ENCODE data around the gene GALT.

GALT gene

GRCh38 chr9:34646211-34647083 is at the start of gene GALT:
Gene GALT, plus strand, starts transcription at chr9:34646675. Its CDS starts 30 bp downstream, at chr9:34646705.
- peak; percentile 15 to 92 (median 78) for DNase-seq

GRCh38 chr9:34599546-34599945 is 46.9 kb upstream of the GALT start:
- no peak for DNase-seq

- DNase-seq: no peak
These were observed 45.6 kb upstream of the GALT start for GRCh38 chr9:34600908-34601307.

GRCh38 chr9:34601937-34602573 is 44.4 kb upstream of the GALT start:
- no peak for DNase-seq

- peak in 55 of 56 donors; percentile 22 to 95 (median 64) for DNase-seq
These were observed 42.8 kb upstream of the GALT start for GRCh38 chr9:34603610-34604231.

- no peak for DNase-seq
These were observed 40.3 kb upstream of the GALT start for GRCh38 chr9:34606190-34606589.

- DNase-seq: no peak
These were observed 39.6 kb upstream of the GALT start for GRCh38 chr9:34606905-34607304.

- DNase-seq: no peak
These were observed 39.1 kb upstream of the GALT start for GRCh38 chr9:34607331-34607730.

GRCh38 chr9:34610434-34611206 is 35.9 kb upstream of the GALT start:
- no peak for DNase-seq

- DNase-seq: peak in 4 of 56 donors; percentile 27 to 69 (median 30)
These were observed 35.1 kb upstream of the GALT start for GRCh38 chr9:34611251-34611810.

- peak in 53 of 56 donors; percentile 20 to 88 (median 67) for DNase-seq
These were observed 34.4 kb upstream of the GALT start, which contains the start of gene RPP25L for GRCh38 chr9:34611811-34612787. Gene RPP25L, minus strand, starts transcription at chr9:34612097. Its CDS starts 801 bp downstream, at chr9:34611296.

GRCh38 chr9:34612788-34613390 is 33.6 kb upstream of the GALT start:
- peak in 51 of 56 donors; percentile 20 to 85 (median 50) for DNase-seq

GRCh38 chr9:34615132-34615531 is 31.3 kb upstream of the GALT start:
- no peak for DNase-seq

GRCh38 chr9:34620061-34620994 is 26.1 kb upstream of the GALT start, which contains the start of gene DCTN3:
Gene DCTN3, minus strand, starts transcription at chr9:34620495. Its CDS starts 31 bp downstream, at chr9:34620464.
- DNase-seq: peak; percentile 52 to 98 (median 89)

- DNase-seq: no peak
These were observed 22.9 kb upstream of the GALT start for GRCh38 chr9:34623374-34624235.

- no peak for DNase-seq
These were observed 21.8 kb upstream of the GALT start for GRCh38 chr9:34624475-34625185.
